NCI-H748 (cell line): ENCODE results near the gene ZSWIM3.

Experiments used
- DNase-seq: peaks from one replicate; lab custom pipeline; 2025; ENCODE audit not compliant: unreplicated experiment; lab: John Stamatoyannopoulos, UW

The ZSWIM3 gene

GRCh38 chr20:45909336-45909808 lies 52.0 kb downstream of the ZSWIM3 start:
- DNase-seq: no peak

- no peak for DNase-seq
These were observed 52.6 kb downstream of the ZSWIM3 start for GRCh38 chr20:45909817-45910669.

GRCh38 chr20:45910670-45911485 lies 53.5 kb downstream of the ZSWIM3 start:
- DNase-seq: peak; percentile 81

- DNase-seq: peak; percentile 51
These were observed 54.3 kb downstream of the ZSWIM3 start, which contains the start of gene PLTP for GRCh38 chr20:45911486-45912343. PLTP (minus strand) TSS chr20:45912155; CDS start chr20:45911452, 703 bp downstream.

- no peak for DNase-seq
These were observed 54.9 kb downstream of the ZSWIM3 start for GRCh38 chr20:45912344-45912682.

GRCh38 chr20:45913116-45913515 lies 55.7 kb downstream of the ZSWIM3 start:
- no peak for DNase-seq

- DNase-seq: no peak
These were observed 60.4 kb downstream of the ZSWIM3 start for GRCh38 chr20:45917790-45918141.

GRCh38 chr20:45918182-45918737 lies 60.8 kb downstream of the ZSWIM3 start:
- no peak for DNase-seq

GRCh38 chr20:45918779-45919537 lies 61.5 kb downstream of the ZSWIM3 start:
- DNase-seq: no peak

GRCh38 chr20:45919542-45920399 lies 62.4 kb downstream of the ZSWIM3 start:
- no peak for DNase-seq

GRCh38 chr20:45920462-45921336 lies 63.3 kb downstream of the ZSWIM3 start:
- no peak for DNase-seq

- no peak for DNase-seq
These were observed 64.1 kb downstream of the ZSWIM3 start for GRCh38 chr20:45921337-45922189.

GRCh38 chr20:45924391-45925261 lies 67.2 kb downstream of the ZSWIM3 start:
- DNase-seq: no peak

- DNase-seq: no peak
These were observed 68.5 kb downstream of the ZSWIM3 start for GRCh38 chr20:45925821-45926506.

- DNase-seq: no peak
These were observed 69.3 kb downstream of the ZSWIM3 start for GRCh38 chr20:45926731-45927070.
